H1 (cell line): ENCODE data around the gene LYPD3. TPM values are rescaled to one million over a fixed set of nuclear protein-coding genes. Genes with fewer than 3 reads are reported as not detected.

ENCODE experiments used
- BCL11A ChIP-seq, 2 experiments: IDR thresholded peaks; one replicate each; pipeline ENCODE4 v1.6.1; 2011; ENCODE audit warnings: low read depth in 2 of 2, low read length in 2 of 2, mild to moderate bottlenecking in 2 of 2
- CTBP2 ChIP-seq: IDR thresholded peaks from 2 replicates; pipeline ENCODE4 v1.7.0; 2011; ENCODE audit warnings: borderline replicate concordance, mild to moderate bottlenecking, moderate library complexity, mixed read lengths, low read length; ENCODE audit not compliant: insufficient read depth, insufficient read length
- GTF2F1 ChIP-seq: IDR thresholded peaks from 2 replicates; pipeline ENCODE4 v1.6.1; 2012; ENCODE audit warnings: low read depth, low read length, improper control_type of control experiment, borderline replicate concordance
- JUN ChIP-seq: IDR thresholded peaks from 2 replicates; pipeline ENCODE4 v1.6.1; 2011; ENCODE audit warnings: low read depth, mild to moderate bottlenecking, improper control_type of control experiment, low read length
- KDM4A ChIP-seq: IDR thresholded peaks from one replicate; pipeline ENCODE4 v1.7.1; 2012; ENCODE audit warnings: low read depth, mild to moderate bottlenecking, moderate library complexity, low read length, inconsistent platforms; ENCODE audit not compliant: severe bottlenecking
- POLR2AphosphoS5 ChIP-seq: IDR thresholded peaks from 2 replicates; pipeline ENCODE4 v1.6.1; 2011; ENCODE audit warnings: low read depth, low read length
- SIX5 ChIP-seq: IDR thresholded peaks from 2 replicates; pipeline ENCODE4 v1.6.1; 2011; ENCODE audit warnings: mild to moderate bottlenecking, low read depth, low read length
- polyA plus RNA-seq, 7 experiments: library from polyadenylated mRNA; depleted of rRNA in 3 of 7; stranded (reverse) in 5 of 7; unstranded in 2 of 7; fragments of >200 nt in 5 of 7; fragments of 200-250 nt in 2 of 7; gene quantifications; 1 replicate in 5 of 7; 2 replicates in 1 of 7; 4 replicates in 1 of 7; pipeline versions ENCODE4 v1.2.1 to v1.2.3, GENCODE V29; 2011 to 2013; ENCODE audit warnings: missing spikeins in 2 of 7, mixed read lengths in 2 of 7
- total RNA-seq: library from RNA; stranded (reverse); fragmentation: NEBNext Ultra II Directional; extraction: Animal tissue kit (Norgen Biotek cat#: 25700); gene quantifications from 2 replicates; pipeline ENCODE4 v1.2.1, GENCODE V29; 2021

LYPD3 gene
- total and polyA plus RNA-seq, 2 of the 8 experiments (the other 6 are each of a cell fraction or from before 2014, with no cell fraction given): 4.1 to 16.4 TPM

DNA sequence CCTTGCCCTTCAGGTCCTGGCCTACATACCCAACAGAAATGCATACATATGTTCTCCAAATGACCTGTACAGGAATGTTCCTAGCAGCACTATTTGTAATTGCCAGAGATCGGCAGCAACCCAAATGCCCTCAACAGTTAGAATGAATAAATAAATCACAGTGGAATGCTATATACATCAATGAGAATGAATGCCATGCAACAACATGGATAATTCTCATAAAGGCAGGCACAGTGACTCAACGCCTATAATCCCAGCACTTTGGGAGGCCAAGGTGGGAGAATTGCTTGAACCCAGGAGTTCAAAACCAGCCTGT lies 32.1 kb downstream of the LYPD3 start (continued):
- TF ChIP-seq JUN (no peak), GTF2F1 (no peak), POLR2AphosphoS5 (no peak), CTBP2 (no peak), BCL11A (IDR thresholded peaks at IDR 0.05; ENCODE audit: low read depth in 2 of 2, low read length in 2 of 2) (no peak), KDM4A (no peak), SIX5 (no peak)
- TF ChIP-seq, all 59 proteins: peak for 0
